ENCODE results near the gene BSX. TPM values are rescaled to one million over a fixed set of nuclear protein-coding genes. Genes with fewer than 3 reads are reported as not detected.

BSX gene
- total RNA-seq, result not detected in 2 replicates

GRCh38 chr11:122981388-122982264, at the start of gene BSX:
Gene BSX (minus strand): TSS chr11:122981834. CDS start chr11:122981671, 163 bp downstream.

Other genes starting within 250 kb of the BSX start
- gene CRTAM, start 143.3 kb downstream of the BSX start, total RNA-seq, result not detected in 2 replicates
- 1.2 and 1.8 TPM in 2 replicates for gene JHY, start 99.1 kb downstream of the BSX start, total RNA-seq
- 2,725 and 3,619 TPM in 2 replicates for gene HSPA8, start 80.3 kb upstream of the BSX start, total RNA-seq
- gene CLMP, start 213.4 kb upstream of the BSX start, total RNA-seq, result 206 and 339 TPM in 2 replicates